Astrocyte (in vitro differentiated cells and primary cell): ENCODE results near the gene CREM. TPM values are rescaled to one million over a fixed set of nuclear protein-coding genes. Genes with fewer than 3 reads are reported as not detected.

Source experiments
- DNase-seq: peaks from one replicate; pipeline ENCODE4 v3.0.0-alpha.2; 2010; ENCODE audit warnings: low read depth
- FAIRE-seq: peaks from 2 replicates; lab custom pipeline; 2011; peaks lifted over from hg19 to GRCh38; lab: Jason Lieb, UNC
- H2AFZ ChIP-seq: 2 replicates; pipeline ENCODE4 v1.6.0; 2012; ENCODE audit warnings: low read depth, low read length, inconsistent platforms
- H3K27ac ChIP-seq: 2 replicates; pipeline ENCODE4 v1.5.1; 2011; ENCODE audit warnings: low read depth, low read length, inconsistent platforms
- H3K27me3 ChIP-seq: 2 replicates; pipeline ENCODE4 v1.6.0; 2011; ENCODE audit warnings: low read length, inconsistent platforms; ENCODE audit not compliant: insufficient read depth
- H3K36me3 ChIP-seq: 2 replicates; pipeline ENCODE4 v1.5.1; 2011; ENCODE audit warnings: low read length, inconsistent platforms; ENCODE audit not compliant: insufficient read depth
- H3K4me1 ChIP-seq: 2 replicates; pipeline ENCODE4 v1.5.1; 2011; ENCODE audit warnings: low read length, inconsistent platforms; ENCODE audit not compliant: insufficient read depth
- H3K4me2 ChIP-seq: 2 replicates; pipeline ENCODE4 v1.6.0; 2012; ENCODE audit warnings: low read length, inconsistent platforms
- H3K4me3 ChIP-seq: 2 replicates; pipeline ENCODE4 v1.5.1; 2011; ENCODE audit warnings: low read depth, mild to moderate bottlenecking, low read length, inconsistent platforms; ENCODE audit not compliant: insufficient read depth
- H3K79me2 ChIP-seq: 2 replicates; pipeline ENCODE4 v1.6.0; 2012; ENCODE audit warnings: mild to moderate bottlenecking, low read length, inconsistent platforms; ENCODE audit not compliant: insufficient read depth
- H3K9ac ChIP-seq: 2 replicates; pipeline ENCODE4 v1.6.0; 2012; ENCODE audit warnings: mild to moderate bottlenecking, low read length, inconsistent platforms
- H3K9me3 ChIP-seq: 2 replicates; pipeline ENCODE4 v1.5.1; 2012; ENCODE audit warnings: low read depth, mild to moderate bottlenecking, low read length, inconsistent platforms; ENCODE audit not compliant: insufficient read depth
- H4K20me1 ChIP-seq: 2 replicates; pipeline ENCODE4 v1.6.0; 2012; ENCODE audit warnings: low read length, inconsistent platforms; ENCODE audit not compliant: insufficient read depth
- H3K27ac Mint-ChIP-seq: one replicate; pipeline ENCODE4 v1.8.0; 2021; ENCODE audit warnings: mild to moderate bottlenecking, mixed read lengths; ENCODE audit not compliant: unreplicated experiment
- H3K27me3 Mint-ChIP-seq: one replicate; pipeline ENCODE4 v1.8.0; 2021; ENCODE audit warnings: low read depth, mixed read lengths; ENCODE audit not compliant: unreplicated experiment
- H3K36me3 Mint-ChIP-seq: one replicate; pipeline ENCODE4 v1.8.0; 2021; ENCODE audit warnings: low read depth, mixed read lengths; ENCODE audit not compliant: unreplicated experiment
- H3K4me1 Mint-ChIP-seq: one replicate; pipeline ENCODE4 v1.8.0; 2021; ENCODE audit warnings: low read depth, mixed read lengths; ENCODE audit not compliant: unreplicated experiment
- H3K4me3 Mint-ChIP-seq: one replicate; pipeline ENCODE4 v1.8.0; 2021; ENCODE audit warnings: mild to moderate bottlenecking, moderate library complexity, mixed read lengths; ENCODE audit not compliant: unreplicated experiment
- H3K9me3 Mint-ChIP-seq: one replicate; pipeline ENCODE4 v1.8.0; 2021; ENCODE audit warnings: mild to moderate bottlenecking, mixed read lengths; ENCODE audit not compliant: unreplicated experiment
- EZH2 ChIP-seq: IDR thresholded peaks from 2 replicates; pipeline ENCODE4 v1.6.1; 2012; ENCODE audit warnings: mild to moderate bottlenecking, low read length, inconsistent platforms; ENCODE audit not compliant: insufficient read depth
- total RNA-seq: library from RNA; stranded (reverse); gene quantifications from 2 replicates; pipeline ENCODE4 v1.2.1, GENCODE V29; 2021
- TF ChIP-seq, protein P1 (sequence below): IDR thresholded peaks from 2 replicates; pipeline ENCODE4 v1.5.1; 2011; ENCODE audit warnings: low read depth, mild to moderate bottlenecking, inconsistent platforms, low read length, moderate library complexity; ENCODE audit not compliant: insufficient read depth

The CREM gene
- total RNA-seq, 1 donor from 2014 or later, result 38.3 TPM

DNA sequence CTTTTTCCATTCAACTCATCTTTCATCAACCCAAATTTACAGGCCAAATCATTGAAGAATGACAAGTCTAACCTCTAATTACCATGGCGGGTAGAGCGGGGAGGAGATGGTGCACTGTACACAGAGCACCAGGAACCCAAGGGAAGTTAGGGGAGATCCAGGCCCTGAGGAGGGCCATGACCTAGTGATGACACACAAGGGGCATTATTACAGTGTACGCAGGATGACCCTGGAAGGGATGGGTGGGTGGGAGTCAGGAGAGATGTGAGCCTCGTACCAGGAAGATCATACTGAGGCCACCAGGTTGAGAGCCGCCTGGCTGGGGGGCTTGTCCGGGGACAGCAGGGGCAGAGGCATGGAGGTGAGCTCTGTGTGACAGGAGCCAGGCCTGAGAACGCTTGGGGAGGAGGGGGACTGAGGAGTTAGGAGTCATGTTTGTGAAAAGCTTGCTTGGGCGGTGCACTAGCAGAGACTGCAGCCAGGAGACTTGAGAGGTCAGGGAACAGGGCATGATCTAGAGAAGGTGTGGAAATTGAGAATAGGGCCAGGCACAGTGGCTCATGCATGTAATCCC is 120.2 kb downstream of the CREM start:
- Histone ChIP-seq H3K27ac (no peak overlapping the region), H3K79me2 (no peaks in the 10 kb centered on the region), H2AFZ (no peak overlapping the region), H3K4me3 (no peak overlapping the region), H3K9me3 (no peaks in the 10 kb centered on the region), H3K9ac (no peak overlapping the region), H3K4me2 (no peak overlapping the region), H3K27me3 (no peaks in the 10 kb centered on the region), H3K4me1 (no peaks in the 10 kb centered on the region), H4K20me1 (no peaks in the 10 kb centered on the region), H3K36me3 (no peaks in the 10 kb centered on the region)
- Mint-ChIP-seq H3K27ac (peak overlapping the region; percentile 7), H3K36me3 (no peaks in the 10 kb centered on the region), H3K4me1 (no peaks in the 10 kb centered on the region), H3K4me3 (no peak overlapping the region), H3K27me3 (no peaks in the 10 kb centered on the region), H3K9me3 (no peaks in the 10 kb centered on the region)
- no peak for FAIRE-seq
- TF ChIP-seq EZH2, result no peak
- TF ChIP-seq, protein P1, sequence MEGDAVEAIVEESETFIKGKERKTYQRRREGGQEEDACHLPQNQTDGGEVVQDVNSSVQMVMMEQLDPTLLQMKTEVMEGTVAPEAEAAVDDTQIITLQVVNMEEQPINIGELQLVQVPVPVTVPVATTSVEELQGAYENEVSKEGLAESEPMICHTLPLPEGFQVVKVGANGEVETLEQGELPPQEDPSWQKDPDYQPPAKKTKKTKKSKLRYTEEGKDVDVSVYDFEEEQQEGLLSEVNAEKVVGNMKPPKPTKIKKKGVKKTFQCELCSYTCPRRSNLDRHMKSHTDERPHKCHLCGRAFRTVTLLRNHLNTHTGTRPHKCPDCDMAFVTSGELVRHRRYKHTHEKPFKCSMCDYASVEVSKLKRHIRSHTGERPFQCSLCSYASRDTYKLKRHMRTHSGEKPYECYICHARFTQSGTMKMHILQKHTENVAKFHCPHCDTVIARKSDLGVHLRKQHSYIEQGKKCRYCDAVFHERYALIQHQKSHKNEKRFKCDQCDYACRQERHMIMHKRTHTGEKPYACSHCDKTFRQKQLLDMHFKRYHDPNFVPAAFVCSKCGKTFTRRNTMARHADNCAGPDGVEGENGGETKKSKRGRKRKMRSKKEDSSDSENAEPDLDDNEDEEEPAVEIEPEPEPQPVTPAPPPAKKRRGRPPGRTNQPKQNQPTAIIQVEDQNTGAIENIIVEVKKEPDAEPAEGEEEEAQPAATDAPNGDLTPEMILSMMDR, result no peak
- DNase-seq, result no peak

DNA sequence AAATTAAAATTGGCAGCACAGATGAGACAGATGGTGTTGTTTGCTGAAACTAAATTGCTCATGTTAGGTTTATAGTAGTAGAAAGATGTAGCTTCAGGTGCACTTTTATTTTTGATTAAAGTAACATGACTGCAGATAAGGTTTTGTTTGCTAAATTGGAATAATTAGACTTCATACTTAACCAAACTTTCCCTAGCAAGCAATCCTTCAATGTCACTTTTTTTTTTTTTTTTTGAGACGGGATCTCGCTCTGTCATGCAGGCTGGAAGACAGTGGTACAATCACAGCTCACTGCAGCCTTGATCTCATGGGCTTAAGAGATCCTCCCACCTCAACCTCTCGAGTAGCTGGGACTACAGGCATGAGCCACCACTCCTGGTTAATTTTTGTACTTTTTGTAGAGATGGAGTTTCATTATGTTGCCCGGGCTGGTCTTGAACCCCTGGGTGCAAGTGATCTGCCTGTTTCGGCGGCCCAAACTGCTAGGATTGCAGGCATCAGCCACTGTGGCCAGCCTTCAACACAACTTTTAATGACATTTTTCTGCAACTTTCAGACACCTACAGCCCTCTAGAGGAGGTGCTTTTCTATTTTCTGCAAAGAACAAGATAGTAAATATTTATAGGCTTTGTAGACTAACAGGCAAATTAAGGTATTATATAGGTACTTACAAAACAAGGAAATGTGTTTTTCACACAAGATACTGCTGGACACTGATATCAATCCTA is 124.9 kb downstream of the CREM start:
- Histone ChIP-seq H3K27me3 (no peaks in the 10 kb centered on the region), H3K4me1 (no peaks in the 10 kb centered on the region), H2AFZ (no peak overlapping the region), H4K20me1 (no peaks in the 10 kb centered on the region), H3K9me3 (no peaks in the 10 kb centered on the region), H3K36me3 (no peaks in the 10 kb centered on the region), H3K9ac (no peak overlapping the region), H3K4me3 (no peak overlapping the region), H3K79me2 (no peaks in the 10 kb centered on the region), H3K27ac (no peak overlapping the region), H3K4me2 (no peak overlapping the region)
- H3K4me1 Mint-ChIP-seq, result no peaks in the 10 kb centered on the region
- H3K27me3 Mint-ChIP-seq, result no peaks in the 10 kb centered on the region
- DNase-seq, result no peak
- TF ChIP-seq, protein P1, result no peak
- no peak for TF ChIP-seq EZH2
- no peaks in the 10 kb centered on the region for H3K36me3 Mint-ChIP-seq
- FAIRE-seq, result no peak
- H3K4me3 Mint-ChIP-seq, result no peak overlapping the region
- no peaks in the 10 kb centered on the region for H3K9me3 Mint-ChIP-seq
- H3K27ac Mint-ChIP-seq, result no peak overlapping the region
